Astrocyte of the spinal cord (primary cell): ENCODE data around the gene CRYZL1.

Source experiments
- DNase-seq: peaks from one replicate; pipeline ENCODE4 v3.0.0; 2011; ENCODE audit warnings: low read depth, low spot score
- H3K4me3 ChIP-seq: 2 replicates; pipeline ENCODE4 v1.5.1; 2011; ENCODE audit warnings: low read depth, mild to moderate bottlenecking, low read length, moderate library complexity
- CTCF ChIP-seq: IDR thresholded peaks from 2 replicates; pipeline ENCODE4 v1.5.1; 2012; ENCODE audit warnings: low read depth, mild to moderate bottlenecking, low read length, inconsistent platforms
- in situ Hi-C: cut with HindIII; loops from 2 replicates; pipeline ENCODE4 v1.10.0; 2017; ENCODE audit warnings: low sequenced_read_pairs

The CRYZL1 gene

GRCh38 chr21:33641352-33642026, at the start of gene CRYZL1:
Gene CRYZL1, minus strand, starts transcription at chr21:33641741. Its CDS starts 10,190 bp downstream, at chr21:33631551.
- in situ Hi-C loops, result no loop called here
- peak within 1 kb of the TSS; percentile 69 for H3K4me3 ChIP-seq
- peak; percentile 100 for DNase-seq
- no peak for TF ChIP-seq CTCF

GRCh38 chr21:33690874-33691273, 49.3 kb upstream of the CRYZL1 start:
- H3K4me3 ChIP-seq, result no peak overlapping the region
- in situ Hi-C loops, result no loop called here
- no peak for DNase-seq
- no peak for TF ChIP-seq CTCF

- no peak overlapping the region for H3K4me3 ChIP-seq
- in situ Hi-C loops, result no loop called here
- no peak for DNase-seq
- no peak for TF ChIP-seq CTCF
Measured at GRCh38 chr21:33688353-33688752, 46.8 kb upstream of the CRYZL1 start.

- in situ Hi-C loops, result no loop called here
- H3K4me3 ChIP-seq, result no peak overlapping the region
- DNase-seq, result no peak
- no peak for TF ChIP-seq CTCF
Measured at GRCh38 chr21:33687634-33688033, 46.1 kb upstream of the CRYZL1 start.

- H3K4me3 ChIP-seq, result no peak overlapping the region
- no peak for DNase-seq
- TF ChIP-seq CTCF, result no peak
- in situ Hi-C loops, result no loop called here
Measured at GRCh38 chr21:33686386-33686785, 44.8 kb upstream of the CRYZL1 start.

GRCh38 chr21:33685613-33686197, 44.2 kb upstream of the CRYZL1 start:
- in situ Hi-C loops, result no loop called here

More at GRCh38 chr21:33685613-33686197, 44.2 kb upstream of the CRYZL1 start:
- TF ChIP-seq CTCF, result no peak
- peak; percentile 75 for DNase-seq
- no peak overlapping the region for H3K4me3 ChIP-seq
